ENCODE results near the gene TJAP1.

GRCh38 chr6:43436577-43437282 lies 40.6 kb upstream of the TJAP1 start:
- TF ChIP-seq CTCF (IDR thresholded peaks at IDR 0.05; ENCODE audit: low read length) (no peak), EZH2 (IDR thresholded peaks at IDR 0.05; ENCODE audit: borderline replicate concordance, low read length) (no peak)

Measured in OCI-LY1 (cell line).